ENCODE results near the gene FXR1. TPM values are rescaled to one million over a fixed set of nuclear protein-coding genes. Genes with fewer than 3 reads are reported as not detected.

Gene FXR1
- total and polyA plus RNA-seq, 10 of the 15 experiments (the other 5 are each of a cell fraction or from before 2014, with no cell fraction given) = 38.5 to 159 (median 102) TPM

- Histone ChIP-seq H3K4me1 (ENCODE audit: control insufficient read depth, insufficient read depth, low read length) (no peaks in the 10 kb centered on the region), H2AFZ (ENCODE audit: control insufficient read depth, low read depth, low read length) (no peak overlapping the region), H3K9ac (ENCODE audit: control insufficient read depth, insufficient read depth, low read length) (no peak overlapping the region), H3K9me3 (replicated peaks; ENCODE audit: control insufficient read depth, insufficient read depth, low read length) (no peaks in the 10 kb centered on the region), H3K4me3 (no peak overlapping the region), H3K27ac (ENCODE audit: control insufficient read depth, insufficient read depth) (no peak overlapping the region), H3K36me3 (ENCODE audit: control insufficient read depth in 2 of 2, insufficient read depth in 2 of 2, low read length in 1 of 2) (no peaks in the 10 kb centered on the region), H3K27me3 (replicated peaks in 1 of 2; ENCODE audit: control insufficient read depth in 2 of 2, insufficient read depth in 2 of 2, low read length in 1 of 2) (no peaks in the 10 kb centered on the region), H3K79me2 (ENCODE audit: control insufficient read depth, insufficient read depth, low read length) (no peaks in the 10 kb centered on the region), H4K20me1 (ENCODE audit: control insufficient read depth, insufficient read depth) (no peaks in the 10 kb centered on the region), H3K4me2 (ENCODE audit: control insufficient read depth, insufficient read depth) (no peak overlapping the region)
- ATAC-seq (no peak), DNase-seq (ENCODE audit: low read depth, low spot score) (no peak), FAIRE-seq (no peak)
- POLR2A ChIA-PET = no interaction called here
- intact Hi-C loops (cut with micrococcal nuclease; ENCODE audit: unreplicated experiment) = no loop called here
- RAD21 ChIA-PET (ENCODE audit: unreplicated experiment) = no interaction called here
- CTCF ChIA-PET = no interaction called here
- 13% methylated on average over 4 of the region's 4 CpGs for WGBS (ENCODE audit: insufficient coverage, insufficient replicate concordance, low lambda C conversion rate, missing lambda C conversion rate)
- in situ Hi-C loops (cut with MboI) = no loop called here
- SMC1A ChIA-PET (ENCODE audit: uncharacterized antibody, unreplicated experiment) = no interaction called here
- TF ChIP-seq WRNIP1 (IDR thresholded peaks at IDR 0.05; ENCODE audit: borderline replicate concordance, low read depth, low read length) = no peak
- no peak for TF ChIP-seq ZZZ3 (IDR thresholded peaks at IDR 0.05; ENCODE audit: control insufficient read depth, insufficient read length, low read depth)
- TF ChIP-seq POLR2AphosphoS5 (IDR thresholded peaks at IDR 0.05; ENCODE audit: low read length) = no peak
- no peak for TF ChIP-seq ETV6 (conservative IDR thresholded peaks at IDR 0.05 in 1 of 2, IDR thresholded peaks at IDR 0.05 in 1 of 2; ENCODE audit: borderline replicate concordance in 1 of 2, low read depth in 1 of 2)
- TF ChIP-seq RAD51 (IDR thresholded peaks at IDR 0.05) = no peak
- no peak for TF ChIP-seq NR2C2 (IDR thresholded peaks at IDR 0.05; ENCODE audit: borderline replicate concordance, control insufficient read depth, insufficient read length, low read depth)
- no peak for TF ChIP-seq SP1 (IDR thresholded peaks at IDR 0.05; ENCODE audit: low read depth, low read length)
- TF ChIP-seq MEF2A (IDR thresholded peaks at IDR 0.05; ENCODE audit: insufficient read depth, low read depth, low read length) = no peak
- no peak for TF ChIP-seq NFYB (IDR thresholded peaks at IDR 0.05; ENCODE audit: insufficient read depth, low read depth, low read length)
- TF ChIP-seq ZNF24 (IDR thresholded peaks at IDR 0.05) = no peak
- TF ChIP-seq RB1 (IDR thresholded peaks at IDR 0.05; ENCODE audit: borderline replicate concordance) = no peak
- no peak for TF ChIP-seq ZNF622 (IDR thresholded peaks at IDR 0.05)
- no peak for TF ChIP-seq RBBP5 (conservative IDR thresholded peaks at IDR 0.05)
- no peak for TF ChIP-seq FOXK2 (IDR thresholded peaks at IDR 0.05)
- TF ChIP-seq, protein P1, sequence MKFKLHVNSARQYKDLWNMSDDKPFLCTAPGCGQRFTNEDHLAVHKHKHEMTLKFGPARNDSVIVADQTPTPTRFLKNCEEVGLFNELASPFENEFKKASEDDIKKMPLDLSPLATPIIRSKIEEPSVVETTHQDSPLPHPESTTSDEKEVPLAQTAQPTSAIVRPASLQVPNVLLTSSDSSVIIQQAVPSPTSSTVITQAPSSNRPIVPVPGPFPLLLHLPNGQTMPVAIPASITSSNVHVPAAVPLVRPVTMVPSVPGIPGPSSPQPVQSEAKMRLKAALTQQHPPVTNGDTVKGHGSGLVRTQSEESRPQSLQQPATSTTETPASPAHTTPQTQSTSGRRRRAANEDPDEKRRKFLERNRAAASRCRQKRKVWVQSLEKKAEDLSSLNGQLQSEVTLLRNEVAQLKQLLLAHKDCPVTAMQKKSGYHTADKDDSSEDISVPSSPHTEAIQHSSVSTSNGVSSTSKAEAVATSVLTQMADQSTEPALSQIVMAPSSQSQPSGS (IDR thresholded peaks at IDR 0.05; ENCODE audit: low read length) = no peak
- TF ChIP-seq CBFB (IDR thresholded peaks at IDR 0.05; ENCODE audit: low read depth) = no peak
- TF ChIP-seq ELK1 (IDR thresholded peaks at IDR 0.05; ENCODE audit: low read depth, low read length) = no peak
- no TSS peak for BruUV-seq (replicated peaks)
Measured at GRCh38 chr3:180882115-180882514, 30.4 kb upstream of the FXR1 start.
